DND-41 (cell line): ENCODE measurements around the gene KIF20B.

ENCODE experiments used
- ATAC-seq: fragments of 200-7000 bp; cut with Tn5 transposase; 3 replicates; pipeline ENCODE4 v1.9.1; 2021; ENCODE audit warnings: low read depth; ENCODE audit not compliant: insufficient read depth
- DNase-seq: peaks from one replicate; pipeline ENCODE4 v3.0.0-alpha.2; 2020
- H2AFZ ChIP-seq: 2 replicates; pipeline ENCODE4 v1.6.0; 2012; ENCODE audit warnings: low read depth, low read length
- H3K27ac ChIP-seq: 2 replicates; pipeline ENCODE4 v1.5.1; 2012; ENCODE audit warnings: low read length, inconsistent platforms
- H3K27me3 ChIP-seq: fragments of 200-600 bp; sonication (generic); 2 replicates; pipeline ENCODE4 v1.6.0; 2012; ENCODE audit warnings: low read length, mild to moderate bottlenecking, inconsistent platforms; ENCODE audit not compliant: insufficient read depth, poor library complexity
- H3K36me3 ChIP-seq: 2 replicates; pipeline ENCODE4 v1.5.1; 2012; ENCODE audit warnings: low read length, inconsistent platforms; ENCODE audit not compliant: insufficient read depth
- H3K4me1 ChIP-seq: 2 replicates; pipeline ENCODE4 v1.5.1; 2012; ENCODE audit warnings: mild to moderate bottlenecking, low read length; ENCODE audit not compliant: insufficient read depth
- H3K4me2 ChIP-seq: 2 replicates; pipeline ENCODE4 v1.6.0; 2012; ENCODE audit warnings: mild to moderate bottlenecking, moderate library complexity, low read length, inconsistent platforms; ENCODE audit not compliant: insufficient read depth
- H3K4me3 ChIP-seq, 2 experiments: fragments of 200-600 bp in 1 of 2; shearing (Covaris generic) in 1 of 2; 2 replicates each; pipeline ENCODE4 v1.5.1; 2012 to 2016; ENCODE audit warnings: inconsistent platforms in 2 of 2, low read length in 2 of 2, mild to moderate bottlenecking in 2 of 2, low read depth in 1 of 2, moderate library complexity in 1 of 2
- H3K79me2 ChIP-seq: 2 replicates; pipeline ENCODE4 v1.6.0; 2012; ENCODE audit warnings: low read length, inconsistent platforms; ENCODE audit not compliant: insufficient read depth
- H3K9ac ChIP-seq: 2 replicates; pipeline ENCODE4 v1.6.0; 2012; ENCODE audit warnings: low read depth, mild to moderate bottlenecking, inconsistent platforms, low read length, moderate library complexity
- H3K9me3 ChIP-seq: 2 replicates; pipeline ENCODE4 v1.5.1; 2012; ENCODE audit warnings: low read length, moderate library complexity, mild to moderate bottlenecking, inconsistent platforms; ENCODE audit not compliant: insufficient read depth, severe bottlenecking
- H4K20me1 ChIP-seq: 2 replicates; pipeline ENCODE4 v1.6.0; 2012; ENCODE audit warnings: low read length; ENCODE audit not compliant: insufficient read depth
- CTCF ChIP-seq: IDR thresholded peaks from 2 replicates; pipeline ENCODE4 v1.5.1; 2012; ENCODE audit warnings: borderline replicate concordance, low read length, moderate library complexity, mild to moderate bottlenecking; ENCODE audit not compliant: poor library complexity, severe bottlenecking; ENCODE audit errors: extremely low read depth
- EZH2 ChIP-seq: IDR thresholded peaks from 3 replicates; pipeline ENCODE4 v1.6.1; 2012; ENCODE audit warnings: borderline replicate concordance, low read depth, mild to moderate bottlenecking, moderate library complexity, low read length, inconsistent platforms; ENCODE audit not compliant: severe bottlenecking

The KIF20B gene

GRCh38 chr10:89792187-89792586 lies 90.8 kb downstream of the KIF20B start:
- no peak for TF ChIP-seq EZH2
- no peak for TF ChIP-seq CTCF
- Histone ChIP-seq H3K27me3 (no peaks in the 10 kb centered on the region), H3K79me2 (no peaks in the 10 kb centered on the region), H4K20me1 (no peaks in the 10 kb centered on the region), H3K4me3 (no peak overlapping the region), H3K9me3 (no peaks in the 10 kb centered on the region), H3K4me1 (0 out of 2 replicates have a peak, but pooled peaks cover 6% of the 10 kb centered on the region), H3K27ac (no peak overlapping the region), H3K4me2 (no peak overlapping the region), H3K36me3 (no peaks in the 10 kb centered on the region), H2AFZ (no peak overlapping the region), H3K9ac (no peak overlapping the region)
- ATAC-seq (no peak), DNase-seq (no peak)

GRCh38 chr10:89793649-89794254 lies 92.4 kb downstream of the KIF20B start:
- Histone ChIP-seq H3K36me3 (no peaks in the 10 kb centered on the region), H3K4me3 (no peak overlapping the region), H3K27ac (no peak overlapping the region), H3K9ac (no peak overlapping the region), H3K9me3 (no peaks in the 10 kb centered on the region), H3K27me3 (no peaks in the 10 kb centered on the region), H3K79me2 (no peaks in the 10 kb centered on the region), H3K4me2 (no peak overlapping the region), H4K20me1 (no peaks in the 10 kb centered on the region), H2AFZ (no peak overlapping the region), H3K4me1 (0 out of 2 replicates have a peak, but pooled peaks cover 6% of the 10 kb centered on the region)
- peak; percentile 88 for TF ChIP-seq CTCF
- TF ChIP-seq EZH2, result no peak
- ATAC-seq (peak; percentile 82), DNase-seq (peak; percentile 49)

- no peaks in the 10 kb centered on the region for H4K20me1 ChIP-seq
- no peaks in the 10 kb centered on the region for H3K27me3 ChIP-seq
- DNase-seq, result no peak
- TF ChIP-seq CTCF (no peak), EZH2 (no peak)
- no peaks in the 10 kb centered on the region for H3K36me3 ChIP-seq
- H3K4me3 ChIP-seq, result no peak overlapping the region
- no peak overlapping the region for H3K9ac ChIP-seq
- H3K4me2 ChIP-seq, result no peak overlapping the region
- no peaks in the 10 kb centered on the region for H3K9me3 ChIP-seq
- no peak overlapping the region for H3K27ac ChIP-seq
- H2AFZ ChIP-seq, result no peak overlapping the region
- no peak for ATAC-seq
- no peaks in the 10 kb centered on the region for H3K79me2 ChIP-seq
- no peaks in the 10 kb centered on the region for H3K4me1 ChIP-seq
Observed at GRCh38 chr10:89795840-89796239, 94.5 kb downstream of the KIF20B start.

GRCh38 chr10:89798092-89798491 lies 96.7 kb downstream of the KIF20B start:
- no peak overlapping the region for H3K4me3 ChIP-seq
- H3K9ac ChIP-seq, result no peak overlapping the region
- no peak overlapping the region for H3K4me2 ChIP-seq
- no peaks in the 10 kb centered on the region for H3K27me3 ChIP-seq
- no peak overlapping the region for H3K27ac ChIP-seq
- H3K9me3 ChIP-seq, result no peaks in the 10 kb centered on the region
- H3K4me1 ChIP-seq, result no peaks in the 10 kb centered on the region
- no peak for TF ChIP-seq CTCF
- TF ChIP-seq EZH2, result no peak
- DNase-seq, result no peak
- H4K20me1 ChIP-seq, result no peaks in the 10 kb centered on the region
- no peaks in the 10 kb centered on the region for H3K36me3 ChIP-seq
- no peaks in the 10 kb centered on the region for H3K79me2 ChIP-seq
- ATAC-seq, result no peak
- H2AFZ ChIP-seq, result no peak overlapping the region
